NB4 (cell line): ENCODE results near the gene CLEC16A.

Experiments used
- DNase-seq: peaks from one replicate; pipeline ENCODE4 v3.0.0; 2010; ENCODE audit warnings: low read depth
- H3K4me3 ChIP-seq: one replicate; pipeline ENCODE4 v1.5.1; 2011; ENCODE audit warnings: mild to moderate bottlenecking, low read depth, low read length, moderate library complexity
- CTCF ChIP-seq: IDR thresholded peaks from one replicate; pipeline ENCODE4 v1.5.1; 2012; ENCODE audit warnings: low read depth, low read length
- MAX ChIP-seq: IDR thresholded peaks from 2 replicates; pipeline ENCODE4 v1.6.1; 2011; ENCODE audit warnings: low read depth, low read length
- MYC ChIP-seq: IDR thresholded peaks from 2 replicates; pipeline ENCODE4 v1.6.1; 2011; ENCODE audit warnings: low read depth, low read length
- POLR2A ChIP-seq: IDR thresholded peaks from 2 replicates; pipeline ENCODE4 v1.6.1; 2011; ENCODE audit warnings: mild to moderate bottlenecking; ENCODE audit not compliant: insufficient read length; ENCODE audit errors: extremely low read depth

The CLEC16A gene

GRCh38 chr16:10957771-10958482 lies 13.6 kb downstream of the CLEC16A start:
- H3K4me3 ChIP-seq: no peak overlapping the region
- DNase-seq: peak; percentile 45
- TF ChIP-seq CTCF (no peak), MAX (no peak), POLR2A (no peak), MYC (no peak)

- DNase-seq: no peak
- TF ChIP-seq POLR2A (no peak), MAX (no peak), MYC (no peak), CTCF (no peak)
- no peak overlapping the region for H3K4me3 ChIP-seq
Measured at GRCh38 chr16:10959161-10959560, 14.8 kb downstream of the CLEC16A start.

- no peak for DNase-seq
- TF ChIP-seq MAX (no peak), CTCF (no peak), POLR2A (no peak), MYC (no peak)
- H3K4me3 ChIP-seq: no peak overlapping the region
Measured at GRCh38 chr16:10961231-10961630, 16.9 kb downstream of the CLEC16A start.

- TF ChIP-seq POLR2A (no peak), MAX (peak; percentile 47; the same call in 1 of the 2 replicates), CTCF (peak; percentile 91), MYC (no peak)
- no peak overlapping the region for H3K4me3 ChIP-seq
- peak; percentile 83 for DNase-seq
Measured at GRCh38 chr16:10964039-10964890, 19.9 kb downstream of the CLEC16A start.

GRCh38 chr16:10964891-10965326 lies 20.5 kb downstream of the CLEC16A start:
- H3K4me3 ChIP-seq: no peak overlapping the region
- no peak for TF ChIP-seq POLR2A
- TF ChIP-seq MYC: no peak
- DNase-seq: no peak

- DNase-seq: peak; percentile 45
- TF ChIP-seq POLR2A: no peak
- no peak for TF ChIP-seq MAX
- H3K4me3 ChIP-seq: no peak overlapping the region
Measured at GRCh38 chr16:10965440-10966061, 21.2 kb downstream of the CLEC16A start.
